Body of pancreas (tissue), 4 donors: ENCODE results near the gene ULK2. TPM values are rescaled to one million over a fixed set of nuclear protein-coding genes. Genes with fewer than 3 reads are reported as not detected.

ENCODE experiments used
- ATAC-seq: fragments of 150-250 bp; one replicate; pipeline ENCODE4 v1.9.1; 2016
- DNase-seq, 4 donors: peaks; one replicate each; pipeline ENCODE4 v3.0.0-alpha.2; 2019
- H3K27ac ChIP-seq, 4 donors: fragments of 200-600 bp; sonication (generic); 1 replicate in 3 of 4; 2 replicates in 1 of 4; pipeline versions ENCODE4 v1.5.1 to v1.6.1; 2016 to 2019; ENCODE audit warnings: mild to moderate bottlenecking in 1 of 4, mixed read lengths in 1 of 4, moderate library complexity in 1 of 4
- H3K27me3 ChIP-seq, 2 donors: fragments of 200-600 bp; sonication (generic); one replicate each; pipeline ENCODE4 v1.6.0; 2016; ENCODE audit warnings: mild to moderate bottlenecking in 1 of 2
- H3K36me3 ChIP-seq, 2 donors: fragments of 200-600 bp; sonication (generic); replicated peaks in 1 of 2; 2 replicates each; pipeline ENCODE4 v1.5.1; 2016; ENCODE audit warnings: low read depth in 2 of 2; ENCODE audit not compliant: insufficient read depth in 1 of 2
- H3K4me1 ChIP-seq: fragments of 200-600 bp; sonication (generic); one replicate; pipeline ENCODE4 v1.6.0; 2016
- H3K4me3 ChIP-seq, 2 donors: fragments of 200-600 bp; sonication (generic); 1 replicate in 1 of 2; 2 replicates in 1 of 2; pipeline ENCODE4 v1.5.1; 2016 to 2019
- H3K9me3 ChIP-seq, 3 donors: fragments of 200-600 bp; sonication (generic); 1 replicate in 2 of 3; 2 replicates in 1 of 3; pipeline ENCODE4 v1.5.1; 2016
- POLR2A ChIP-seq, 3 donors: fragments of 450-650 bp; IDR thresholded peaks; one replicate each; pipeline ENCODE4 v1.6.1; 2016; ENCODE audit warnings: antibody characterized with exemption in 3 of 3, mild to moderate bottlenecking in 2 of 3
- WGBS, 2 donors: methylation state at CpG; one replicate each; pipeline ENCODE4 v1.1.5; 2017; 5-methylcytosine and 5-hydroxymethylcytosine counted together
- intact Hi-C: fragments of 100-400 bp; cut with DNase I; formaldehyde crosslinking; loops from one replicate; pipeline ENCODE4 v1.15.1; 2023
- total RNA-seq, 2 donors: library from RNA; depleted of rRNA; stranded (reverse); fragments of >200 nt; gene quantifications; one replicate each; pipeline ENCODE4 v1.1.0, GENCODE V29; 2016
- TF ChIP-seq, protein P1 (sequence below), 7 experiments: fragments of 450-650 bp in 4 of 7; fragments of 200-600 bp in 3 of 7; sonication (generic) in 3 of 7; IDR thresholded peaks; one replicate each; pipeline ENCODE4 v1.5.1; 2016 to 2019; ENCODE audit warnings: antibody characterized with exemption in 7 of 7

Gene ULK2
- total RNA-seq, 2 donors from 2014 or later: 10.1 to 28.3 TPM

DNA sequence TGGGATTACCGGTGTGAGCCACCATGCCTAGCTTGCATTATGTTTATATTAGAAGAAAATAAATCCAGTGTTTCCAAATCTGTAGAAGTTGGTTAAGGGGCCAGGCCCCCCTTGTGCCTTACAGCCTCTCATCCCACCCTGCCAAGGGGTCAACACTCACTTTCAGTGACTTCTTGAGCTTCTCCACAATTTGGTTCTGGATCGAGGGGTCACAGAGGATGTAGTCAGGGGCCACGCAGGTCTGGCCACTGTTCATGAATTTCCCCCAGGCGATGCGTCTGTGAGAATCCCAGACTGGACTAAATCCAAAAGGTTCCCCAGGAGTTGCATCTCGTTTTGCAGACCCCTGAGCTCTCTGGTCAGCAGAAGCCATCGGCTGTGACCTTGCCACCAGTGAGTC is 126.8 kb downstream of the ULK2 start:
- WGBS, 2 donors: 73 to 78% methylated on average over 7 of the region's 7 CpGs
- DNase-seq (no peak), ATAC-seq (no peak)
- no peak for TF ChIP-seq POLR2A (IDR thresholded peaks at IDR 0.05)
- TF ChIP-seq, protein P1, sequence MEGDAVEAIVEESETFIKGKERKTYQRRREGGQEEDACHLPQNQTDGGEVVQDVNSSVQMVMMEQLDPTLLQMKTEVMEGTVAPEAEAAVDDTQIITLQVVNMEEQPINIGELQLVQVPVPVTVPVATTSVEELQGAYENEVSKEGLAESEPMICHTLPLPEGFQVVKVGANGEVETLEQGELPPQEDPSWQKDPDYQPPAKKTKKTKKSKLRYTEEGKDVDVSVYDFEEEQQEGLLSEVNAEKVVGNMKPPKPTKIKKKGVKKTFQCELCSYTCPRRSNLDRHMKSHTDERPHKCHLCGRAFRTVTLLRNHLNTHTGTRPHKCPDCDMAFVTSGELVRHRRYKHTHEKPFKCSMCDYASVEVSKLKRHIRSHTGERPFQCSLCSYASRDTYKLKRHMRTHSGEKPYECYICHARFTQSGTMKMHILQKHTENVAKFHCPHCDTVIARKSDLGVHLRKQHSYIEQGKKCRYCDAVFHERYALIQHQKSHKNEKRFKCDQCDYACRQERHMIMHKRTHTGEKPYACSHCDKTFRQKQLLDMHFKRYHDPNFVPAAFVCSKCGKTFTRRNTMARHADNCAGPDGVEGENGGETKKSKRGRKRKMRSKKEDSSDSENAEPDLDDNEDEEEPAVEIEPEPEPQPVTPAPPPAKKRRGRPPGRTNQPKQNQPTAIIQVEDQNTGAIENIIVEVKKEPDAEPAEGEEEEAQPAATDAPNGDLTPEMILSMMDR (IDR thresholded peaks at IDR 0.05): no peak
- no peak overlapping the region for H3K27ac ChIP-seq
- H3K27me3 ChIP-seq: no peaks in the 10 kb centered on the region
- no peaks in the 10 kb centered on the region for H3K36me3 ChIP-seq
- intact Hi-C loops: no loop called here
- H3K9me3 ChIP-seq: no peaks in the 10 kb centered on the region
- H3K4me1 ChIP-seq: peaks cover 12% of the 10 kb centered on the region
- H3K4me3 ChIP-seq: no peak overlapping the region

DNA sequence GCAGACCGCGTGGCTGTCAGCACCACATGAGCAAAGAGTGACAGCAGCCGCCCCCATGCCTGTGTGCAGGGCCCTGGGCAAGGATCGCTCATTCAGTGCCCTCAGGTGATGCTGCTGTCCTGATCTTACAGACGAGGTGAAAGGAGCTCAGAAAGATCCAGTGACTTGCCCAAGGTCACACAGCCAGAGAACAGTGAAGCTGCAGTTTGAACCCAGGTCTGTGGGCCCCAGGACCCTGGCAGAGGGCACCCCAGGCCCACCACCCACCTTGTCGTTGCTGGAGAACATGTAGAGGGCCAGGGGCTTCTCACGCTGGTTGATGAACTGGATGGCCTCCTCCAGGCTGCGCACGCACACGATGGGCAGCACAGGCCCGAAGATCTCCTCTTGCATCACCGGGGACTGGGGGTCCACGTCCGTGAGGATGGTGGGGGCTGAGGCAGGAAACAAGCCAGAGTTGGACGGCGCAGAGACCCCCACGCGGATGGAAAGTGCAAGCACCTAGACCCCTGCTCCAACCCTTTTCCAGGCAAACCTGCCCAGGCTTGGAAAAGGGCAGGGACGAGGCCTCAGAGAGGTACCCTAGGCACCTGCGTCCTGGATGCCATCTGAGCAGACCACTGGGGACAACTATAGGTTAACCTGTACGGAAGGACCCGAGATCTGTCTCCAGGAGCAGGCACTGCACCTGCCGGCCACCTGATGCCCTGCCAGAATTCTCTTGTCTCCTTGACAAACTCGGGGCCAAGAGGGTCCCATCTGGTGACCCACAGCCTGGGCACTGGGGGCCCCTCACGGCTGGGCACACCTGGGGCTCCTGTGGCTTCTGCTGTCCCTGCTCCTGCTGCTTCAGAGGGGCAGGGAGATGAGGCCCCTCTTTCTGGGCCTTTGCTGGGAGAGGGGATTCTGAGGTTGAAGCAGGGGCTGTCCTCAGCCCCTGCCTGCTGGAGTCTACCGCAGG is 128.2 kb downstream of the ULK2 start:
- no peaks in the 10 kb centered on the region for H3K9me3 ChIP-seq
- H3K36me3 ChIP-seq: no peaks in the 10 kb centered on the region
- WGBS, 2 donors: 84 to 100% methylated on average over 1 to 25 of the region's 26 CpGs
- no peak overlapping the region for H3K4me3 ChIP-seq
- peaks cover 6% of the 10 kb centered on the region for H3K4me1 ChIP-seq
- intact Hi-C loops: no loop called here
- no peak for DNase-seq
- H3K27me3 ChIP-seq: no peaks in the 10 kb centered on the region
- ATAC-seq: no peak
- no peak overlapping the region for H3K27ac ChIP-seq
- no peak for TF ChIP-seq POLR2A (IDR thresholded peaks at IDR 0.05)
- TF ChIP-seq, protein P1 (IDR thresholded peaks at IDR 0.05): no peak

DNA sequence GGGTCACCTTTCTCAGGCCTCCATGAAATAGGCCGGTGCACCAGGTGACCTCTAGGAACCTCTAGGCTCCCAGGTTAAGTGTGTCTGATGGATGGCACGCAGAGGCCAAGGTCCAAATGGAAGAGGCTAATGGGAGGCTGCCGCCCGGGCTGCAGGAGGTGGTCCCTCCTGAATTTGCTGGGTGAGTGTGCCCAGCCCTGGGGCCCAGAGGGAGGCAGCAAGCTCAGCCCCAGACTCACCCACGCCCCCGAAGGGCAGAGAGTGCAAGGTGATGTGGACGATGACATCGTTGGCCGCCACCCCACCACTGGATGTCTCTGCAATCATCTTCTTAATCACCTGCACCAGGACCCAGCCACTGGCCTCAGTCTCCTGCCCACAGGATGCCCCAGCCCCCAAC is 129.0 kb downstream of the ULK2 start:
- WGBS, 2 donors: 90% methylated on average over 2 to 7 of the region's 9 CpGs
- TF ChIP-seq, protein P1 (IDR thresholded peaks at IDR 0.05): no peak
- no peak for TF ChIP-seq POLR2A (IDR thresholded peaks at IDR 0.05)
- no peaks in the 10 kb centered on the region for H3K9me3 ChIP-seq
- peaks cover 3% of the 10 kb centered on the region for H3K4me1 ChIP-seq
- H3K4me3 ChIP-seq: no peak overlapping the region
- no peaks in the 10 kb centered on the region for H3K27me3 ChIP-seq
- H3K36me3 ChIP-seq: no peaks in the 10 kb centered on the region
- no peak overlapping the region for H3K27ac ChIP-seq
- no peak for DNase-seq
- intact Hi-C loops: no loop called here
- ATAC-seq: no peak

DNA sequence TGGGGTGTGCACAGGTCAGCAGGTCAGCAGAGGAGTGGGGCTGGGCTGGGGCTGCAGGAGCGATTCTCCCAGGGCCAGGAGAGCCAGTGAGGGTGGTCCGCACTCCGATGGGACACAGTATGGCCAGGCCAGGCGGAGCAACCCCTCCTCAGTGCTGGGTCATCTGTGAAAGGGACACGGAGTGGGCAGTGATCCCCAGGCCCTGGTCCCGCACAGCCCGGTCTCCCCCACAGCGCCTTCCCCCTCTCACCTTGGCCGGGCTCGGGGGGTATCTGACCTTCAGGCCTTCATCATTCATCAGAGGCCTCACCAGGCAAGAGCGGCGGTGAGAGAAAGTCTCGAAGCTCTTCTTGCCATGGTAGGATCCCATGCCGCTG is 129.7 kb downstream of the ULK2 start:
- ATAC-seq (no peak), DNase-seq (no peak)
- Histone ChIP-seq H3K36me3 (no peaks in the 10 kb centered on the region), H3K4me3 (no peak overlapping the region), H3K9me3 (no peaks in the 10 kb centered on the region), H3K27ac (no peak overlapping the region), H3K27me3 (no peaks in the 10 kb centered on the region), H3K4me1 (peaks cover 3% of the 10 kb centered on the region)
- WGBS, 2 donors: 85 to 89% methylated on average over 4 to 12 of the region's 14 CpGs
- TF ChIP-seq POLR2A (IDR thresholded peaks at IDR 0.05): no peak
- TF ChIP-seq, protein P1 (IDR thresholded peaks at IDR 0.05): no peak
- intact Hi-C loops: no loop called here
